Panc1 (cell line): Measurements from ENCODE around the gene HMX1.

Experiments used
- POLR2AphosphoS5 ChIP-seq: IDR thresholded peaks from 2 replicates; pipeline ENCODE4 v1.6.1; 2012; ENCODE audit warnings: mild to moderate bottlenecking, low read depth, low read length, moderate library complexity
- TF ChIP-seq, protein P1 (sequence below): fragments of 450-650 bp; IDR thresholded peaks from 2 replicates; pipeline ENCODE4 v1.5.1; 2017; ENCODE audit warnings: mild to moderate bottlenecking
- TF ChIP-seq, protein P2 (sequence below), 2 experiments: IDR thresholded peaks; 2 replicates each; pipeline ENCODE4 v1.6.1; 2011 to 2012; ENCODE audit warnings: low read depth in 2 of 2, control low read depth in 1 of 2, low read length in 1 of 2, mild to moderate bottlenecking in 1 of 2, moderate library complexity in 1 of 2; ENCODE audit not compliant: insufficient read depth in 1 of 2

DNA sequence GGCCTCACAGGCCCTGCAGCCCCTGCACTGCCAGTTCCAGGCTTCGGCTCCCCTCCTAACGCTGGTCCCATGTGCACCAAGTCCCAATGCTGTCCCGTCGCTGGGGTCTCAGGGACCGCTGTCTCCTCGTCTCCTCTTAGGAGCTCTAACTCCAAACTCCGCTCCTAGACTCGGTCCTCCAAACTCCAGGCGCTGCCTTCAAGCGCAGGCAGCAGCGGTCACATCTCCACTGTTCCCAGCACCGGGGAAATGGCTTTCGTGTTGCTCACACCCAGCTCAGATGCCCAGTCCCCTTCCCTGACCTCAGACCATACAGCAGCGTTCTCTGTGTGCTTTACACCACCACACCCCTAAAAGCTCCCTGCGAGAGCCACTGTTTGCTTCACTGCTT lies 19.6 kb upstream of the HMX1 start:
- TF ChIP-seq, protein P1, sequence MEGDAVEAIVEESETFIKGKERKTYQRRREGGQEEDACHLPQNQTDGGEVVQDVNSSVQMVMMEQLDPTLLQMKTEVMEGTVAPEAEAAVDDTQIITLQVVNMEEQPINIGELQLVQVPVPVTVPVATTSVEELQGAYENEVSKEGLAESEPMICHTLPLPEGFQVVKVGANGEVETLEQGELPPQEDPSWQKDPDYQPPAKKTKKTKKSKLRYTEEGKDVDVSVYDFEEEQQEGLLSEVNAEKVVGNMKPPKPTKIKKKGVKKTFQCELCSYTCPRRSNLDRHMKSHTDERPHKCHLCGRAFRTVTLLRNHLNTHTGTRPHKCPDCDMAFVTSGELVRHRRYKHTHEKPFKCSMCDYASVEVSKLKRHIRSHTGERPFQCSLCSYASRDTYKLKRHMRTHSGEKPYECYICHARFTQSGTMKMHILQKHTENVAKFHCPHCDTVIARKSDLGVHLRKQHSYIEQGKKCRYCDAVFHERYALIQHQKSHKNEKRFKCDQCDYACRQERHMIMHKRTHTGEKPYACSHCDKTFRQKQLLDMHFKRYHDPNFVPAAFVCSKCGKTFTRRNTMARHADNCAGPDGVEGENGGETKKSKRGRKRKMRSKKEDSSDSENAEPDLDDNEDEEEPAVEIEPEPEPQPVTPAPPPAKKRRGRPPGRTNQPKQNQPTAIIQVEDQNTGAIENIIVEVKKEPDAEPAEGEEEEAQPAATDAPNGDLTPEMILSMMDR: no peak
- TF ChIP-seq, protein P2, sequence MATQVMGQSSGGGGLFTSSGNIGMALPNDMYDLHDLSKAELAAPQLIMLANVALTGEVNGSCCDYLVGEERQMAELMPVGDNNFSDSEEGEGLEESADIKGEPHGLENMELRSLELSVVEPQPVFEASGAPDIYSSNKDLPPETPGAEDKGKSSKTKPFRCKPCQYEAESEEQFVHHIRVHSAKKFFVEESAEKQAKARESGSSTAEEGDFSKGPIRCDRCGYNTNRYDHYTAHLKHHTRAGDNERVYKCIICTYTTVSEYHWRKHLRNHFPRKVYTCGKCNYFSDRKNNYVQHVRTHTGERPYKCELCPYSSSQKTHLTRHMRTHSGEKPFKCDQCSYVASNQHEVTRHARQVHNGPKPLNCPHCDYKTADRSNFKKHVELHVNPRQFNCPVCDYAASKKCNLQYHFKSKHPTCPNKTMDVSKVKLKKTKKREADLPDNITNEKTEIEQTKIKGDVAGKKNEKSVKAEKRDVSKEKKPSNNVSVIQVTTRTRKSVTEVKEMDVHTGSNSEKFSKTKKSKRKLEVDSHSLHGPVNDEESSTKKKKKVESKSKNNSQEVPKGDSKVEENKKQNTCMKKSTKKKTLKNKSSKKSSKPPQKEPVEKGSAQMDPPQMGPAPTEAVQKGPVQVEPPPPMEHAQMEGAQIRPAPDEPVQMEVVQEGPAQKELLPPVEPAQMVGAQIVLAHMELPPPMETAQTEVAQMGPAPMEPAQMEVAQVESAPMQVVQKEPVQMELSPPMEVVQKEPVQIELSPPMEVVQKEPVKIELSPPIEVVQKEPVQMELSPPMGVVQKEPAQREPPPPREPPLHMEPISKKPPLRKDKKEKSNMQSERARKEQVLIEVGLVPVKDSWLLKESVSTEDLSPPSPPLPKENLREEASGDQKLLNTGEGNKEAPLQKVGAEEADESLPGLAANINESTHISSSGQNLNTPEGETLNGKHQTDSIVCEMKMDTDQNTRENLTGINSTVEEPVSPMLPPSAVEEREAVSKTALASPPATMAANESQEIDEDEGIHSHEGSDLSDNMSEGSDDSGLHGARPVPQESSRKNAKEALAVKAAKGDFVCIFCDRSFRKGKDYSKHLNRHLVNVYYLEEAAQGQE (IDR thresholded peaks at IDR 0.05; ENCODE audit: insufficient read depth in 1 of 2, low read depth in 2 of 2, low read length in 1 of 2): no peak
- no peak for TF ChIP-seq POLR2AphosphoS5
